HG03159 (cell line): ENCODE results near the gene CDH15.

Source experiments
- ATAC-seq: cut with Tn5 transposase; IDR thresholded peaks from one replicate; pipeline ENCODE4 v1.9.1; 2021; ENCODE audit warnings: mild to moderate bottlenecking, moderate library complexity; ENCODE audit not compliant: unreplicated experiment

The CDH15 gene, protein sequence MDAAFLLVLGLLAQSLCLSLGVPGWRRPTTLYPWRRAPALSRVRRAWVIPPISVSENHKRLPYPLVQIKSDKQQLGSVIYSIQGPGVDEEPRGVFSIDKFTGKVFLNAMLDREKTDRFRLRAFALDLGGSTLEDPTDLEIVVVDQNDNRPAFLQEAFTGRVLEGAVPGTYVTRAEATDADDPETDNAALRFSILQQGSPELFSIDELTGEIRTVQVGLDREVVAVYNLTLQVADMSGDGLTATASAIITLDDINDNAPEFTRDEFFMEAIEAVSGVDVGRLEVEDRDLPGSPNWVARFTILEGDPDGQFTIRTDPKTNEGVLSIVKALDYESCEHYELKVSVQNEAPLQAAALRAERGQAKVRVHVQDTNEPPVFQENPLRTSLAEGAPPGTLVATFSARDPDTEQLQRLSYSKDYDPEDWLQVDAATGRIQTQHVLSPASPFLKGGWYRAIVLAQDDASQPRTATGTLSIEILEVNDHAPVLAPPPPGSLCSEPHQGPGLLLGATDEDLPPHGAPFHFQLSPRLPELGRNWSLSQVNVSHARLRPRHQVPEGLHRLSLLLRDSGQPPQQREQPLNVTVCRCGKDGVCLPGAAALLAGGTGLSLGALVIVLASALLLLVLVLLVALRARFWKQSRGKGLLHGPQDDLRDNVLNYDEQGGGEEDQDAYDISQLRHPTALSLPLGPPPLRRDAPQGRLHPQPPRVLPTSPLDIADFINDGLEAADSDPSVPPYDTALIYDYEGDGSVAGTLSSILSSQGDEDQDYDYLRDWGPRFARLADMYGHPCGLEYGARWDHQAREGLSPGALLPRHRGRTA

DNA sequence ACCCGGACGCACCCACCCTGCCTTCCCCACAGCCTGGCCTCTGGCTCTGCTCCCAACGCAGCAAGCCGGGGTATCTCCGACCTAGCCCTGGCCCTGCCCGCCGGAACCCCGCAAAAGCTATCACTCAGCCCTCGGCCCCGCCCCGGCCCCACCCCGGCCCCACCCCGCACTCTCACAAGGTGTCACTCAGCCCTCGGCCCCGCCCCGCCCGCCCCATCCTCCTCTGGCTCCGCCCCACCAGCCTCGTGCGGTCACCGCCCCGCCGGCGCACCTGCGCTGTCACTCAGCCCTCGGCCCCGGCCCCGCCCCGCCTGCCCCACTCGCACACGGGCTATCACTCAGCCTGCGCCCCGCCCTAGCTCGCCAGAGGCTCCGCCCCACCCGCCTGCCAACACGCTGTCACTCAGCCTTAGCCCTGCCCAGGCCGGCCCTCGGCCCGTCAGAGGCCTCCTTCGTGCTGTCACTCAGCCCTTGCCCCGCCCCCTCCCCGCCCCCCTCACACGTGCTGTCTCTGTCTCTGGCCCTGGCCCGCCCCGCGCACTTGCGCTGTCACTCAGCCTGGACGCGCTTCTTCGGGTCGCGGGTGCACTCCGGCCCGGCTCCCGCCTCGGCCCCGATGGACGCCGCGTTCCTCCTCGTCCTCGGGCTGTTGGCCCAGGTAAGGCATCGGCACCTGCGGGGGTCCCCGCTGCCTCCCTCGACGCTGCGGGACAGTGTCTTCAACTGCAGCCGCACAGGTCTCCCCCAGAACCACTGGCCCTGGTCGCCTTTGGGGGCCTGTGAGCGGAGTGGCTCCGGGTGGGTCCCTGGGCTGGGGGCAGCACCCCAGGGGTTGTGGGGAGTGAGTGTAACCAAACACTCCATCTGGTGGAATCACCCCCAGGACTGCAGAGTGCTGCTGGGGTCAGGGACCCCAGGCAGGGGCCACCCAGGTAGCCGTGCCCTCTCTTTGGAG, at the start of gene CDH15:
TSS of gene CDH15 (plus strand) at position 533 of the 955 bp plus-strand sequence. CDS start at position 617, 84 bp downstream.
- peak; percentile 69 for ATAC-seq

DNA sequence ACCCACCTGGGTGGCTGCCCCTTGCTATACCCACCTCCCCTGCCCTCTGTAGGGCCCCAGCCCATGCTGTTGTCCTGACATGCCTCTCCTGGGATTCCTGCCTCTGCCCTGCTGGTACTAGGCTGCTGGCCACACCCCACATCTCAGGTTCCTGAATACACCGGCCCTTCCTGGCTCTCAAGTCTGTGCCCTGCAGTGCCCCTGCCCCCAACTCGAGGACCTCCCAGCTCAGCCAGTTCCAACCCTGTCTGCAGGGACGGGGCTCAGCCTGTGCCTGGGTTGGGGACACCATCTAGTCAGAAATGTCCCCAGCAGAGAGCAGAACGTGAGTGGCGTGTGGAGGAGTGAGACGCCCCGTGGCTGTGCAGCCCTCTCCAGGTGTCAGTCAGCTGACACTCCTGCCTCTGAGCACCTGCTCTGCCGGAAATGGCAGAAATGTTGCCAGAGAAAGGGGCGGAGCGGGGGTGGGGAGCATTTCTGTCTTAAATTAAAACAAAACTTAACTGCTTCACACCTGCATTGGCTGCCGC, 49.2 kb upstream of the CDH15 start:
- no peak for ATAC-seq

DNA sequence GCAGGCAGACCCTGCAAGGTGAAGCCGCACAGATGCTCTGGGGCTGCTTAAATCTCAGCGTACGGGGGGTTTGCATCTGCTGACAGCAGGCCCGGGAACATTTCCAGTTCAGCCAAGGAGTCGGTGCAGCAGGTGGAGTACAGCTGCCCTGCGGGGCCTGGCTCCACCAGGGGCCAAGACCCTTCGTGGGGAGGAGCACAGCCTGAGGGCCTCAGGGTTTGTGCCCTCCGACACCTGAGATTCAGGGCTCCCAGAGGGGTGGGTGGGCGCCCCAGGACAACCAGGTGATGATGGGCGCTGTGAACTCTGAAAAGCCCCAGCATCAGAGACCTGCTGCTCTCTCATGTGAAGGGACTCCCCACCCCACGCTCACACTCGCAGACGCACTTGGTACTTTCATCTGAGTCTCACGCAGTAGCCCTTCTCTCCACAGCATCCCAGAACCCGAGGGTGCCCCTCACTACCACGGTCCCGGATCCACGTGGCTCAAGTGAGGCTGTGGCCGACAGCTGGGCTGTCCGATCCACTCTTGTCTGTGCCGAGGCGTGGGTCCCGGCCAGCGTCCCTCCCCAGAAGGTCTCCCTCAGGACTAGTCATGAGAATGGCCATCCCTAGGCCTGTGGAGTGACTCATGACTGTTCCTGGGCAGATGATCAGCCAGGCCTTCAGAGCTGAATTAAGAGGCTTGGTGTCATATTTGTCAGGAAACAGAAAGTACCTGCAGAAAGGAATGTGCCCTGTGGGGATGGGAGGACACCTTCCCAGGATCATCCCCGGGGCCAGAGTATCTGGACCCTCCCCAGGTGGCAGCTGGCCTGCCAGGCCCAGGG, 48.3 kb upstream of the CDH15 start:
- no peak for ATAC-seq

DNA sequence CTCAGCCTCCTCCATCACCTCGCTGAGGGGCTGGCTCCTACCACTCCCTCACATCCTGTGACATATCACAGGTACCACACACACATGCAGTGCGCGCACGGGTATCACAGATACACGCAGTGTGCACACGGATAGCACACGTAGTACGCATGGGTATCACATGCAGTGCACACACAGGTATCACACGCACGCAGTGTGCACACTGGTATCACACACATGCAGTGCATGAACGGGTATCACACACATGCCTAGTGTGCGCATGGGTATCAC, 47.8 kb upstream of the CDH15 start:
- no peak for ATAC-seq

DNA sequence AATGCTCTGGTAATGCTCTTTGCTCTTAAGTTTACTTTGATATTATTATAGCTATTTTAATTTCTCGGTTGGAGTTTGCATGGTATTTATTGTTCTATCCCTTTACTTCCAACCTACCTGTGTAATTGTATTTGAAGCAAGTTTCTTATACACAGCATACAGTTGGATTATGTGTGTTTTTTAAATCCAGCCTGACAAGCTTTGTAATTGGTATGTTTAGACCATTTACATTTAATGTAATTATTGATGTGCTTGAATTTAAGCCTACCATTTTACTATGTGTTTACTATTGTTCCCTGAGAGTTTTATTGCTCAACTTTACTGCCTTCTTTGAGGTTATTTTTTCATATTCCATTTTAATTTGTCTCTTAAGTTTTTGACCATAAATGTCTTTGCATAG, 42.2 kb upstream of the CDH15 start:
- no peak for ATAC-seq

DNA sequence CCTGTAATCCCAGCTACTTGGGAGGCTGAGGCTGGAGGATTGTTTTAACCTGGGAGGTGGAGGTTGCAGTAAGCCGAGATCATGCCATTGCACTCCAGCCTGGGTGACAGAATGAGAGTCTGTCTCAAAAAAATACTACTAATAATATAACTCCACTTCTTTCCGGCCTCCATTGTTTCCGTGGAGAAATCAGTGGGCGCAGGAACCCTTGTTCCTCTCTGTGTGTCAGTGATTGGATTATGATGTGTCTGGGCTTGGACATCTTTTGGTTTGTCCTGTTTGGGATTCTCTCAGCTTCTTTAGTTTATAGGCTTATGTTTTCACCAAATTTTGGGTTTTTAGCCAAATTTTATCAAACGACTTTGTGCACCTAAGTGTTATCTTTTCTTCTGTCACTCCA, 41.1 kb upstream of the CDH15 start:
- no peak for ATAC-seq

DNA sequence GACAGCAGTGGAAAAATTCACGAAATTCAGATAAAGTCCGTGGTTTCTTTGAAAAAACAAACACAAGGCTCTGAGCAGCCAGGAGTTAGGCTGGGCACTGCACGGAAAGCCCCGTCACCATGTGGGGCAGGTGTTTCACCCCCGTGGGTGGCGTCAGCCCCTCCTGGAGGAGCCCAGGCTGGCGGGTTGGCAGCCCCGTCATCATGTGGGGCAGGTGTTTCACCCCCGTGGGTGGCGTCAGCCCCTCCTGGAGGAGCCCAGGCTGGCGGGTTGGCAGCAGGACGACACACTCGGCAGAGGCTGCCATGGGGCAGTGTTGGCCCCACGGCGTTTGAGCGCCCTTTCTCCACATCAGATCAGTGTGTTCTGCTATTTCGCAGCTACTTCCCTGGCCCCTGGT, 39.8 kb upstream of the CDH15 start:
- no peak for ATAC-seq

DNA sequence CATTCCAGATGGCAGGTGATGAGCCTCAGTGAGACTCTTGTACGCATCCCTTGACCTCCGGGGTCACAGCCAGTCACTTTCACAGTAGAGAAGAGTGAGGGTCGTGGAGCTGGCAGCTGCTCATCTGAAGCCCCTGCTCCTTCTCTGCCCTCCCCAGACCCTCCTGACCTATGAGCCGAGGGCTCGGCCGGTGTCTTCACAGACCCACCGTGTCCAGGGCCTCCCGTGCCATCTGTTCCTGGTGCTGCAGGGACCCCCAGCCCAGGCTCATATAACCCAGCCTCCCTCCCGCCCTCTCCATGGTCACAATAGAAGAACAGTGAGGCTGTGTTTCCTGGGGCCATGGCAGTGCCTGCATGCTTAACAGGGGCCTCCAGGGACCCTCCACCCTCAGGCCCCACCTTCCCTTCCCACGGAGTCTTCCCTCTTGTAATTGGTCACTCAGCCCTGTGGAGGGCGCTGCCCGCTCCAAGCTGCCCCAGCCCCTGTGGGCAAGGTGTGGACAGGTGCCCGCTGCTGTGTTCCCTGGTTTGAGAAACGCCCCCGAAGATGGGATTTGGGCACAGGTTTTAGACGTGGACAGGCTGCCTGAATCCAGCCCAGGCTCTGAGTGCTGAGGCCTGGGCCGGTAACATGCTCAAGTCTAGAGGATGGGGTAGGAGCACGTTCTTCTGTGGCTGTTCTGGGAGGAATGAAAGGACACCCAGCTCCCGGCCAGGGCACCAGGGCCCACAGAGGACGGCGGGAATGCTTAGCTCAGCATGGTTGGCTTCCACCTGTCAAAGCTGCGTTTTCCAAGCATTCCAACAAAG, 39.1 kb upstream of the CDH15 start:
- no peak for ATAC-seq

DNA sequence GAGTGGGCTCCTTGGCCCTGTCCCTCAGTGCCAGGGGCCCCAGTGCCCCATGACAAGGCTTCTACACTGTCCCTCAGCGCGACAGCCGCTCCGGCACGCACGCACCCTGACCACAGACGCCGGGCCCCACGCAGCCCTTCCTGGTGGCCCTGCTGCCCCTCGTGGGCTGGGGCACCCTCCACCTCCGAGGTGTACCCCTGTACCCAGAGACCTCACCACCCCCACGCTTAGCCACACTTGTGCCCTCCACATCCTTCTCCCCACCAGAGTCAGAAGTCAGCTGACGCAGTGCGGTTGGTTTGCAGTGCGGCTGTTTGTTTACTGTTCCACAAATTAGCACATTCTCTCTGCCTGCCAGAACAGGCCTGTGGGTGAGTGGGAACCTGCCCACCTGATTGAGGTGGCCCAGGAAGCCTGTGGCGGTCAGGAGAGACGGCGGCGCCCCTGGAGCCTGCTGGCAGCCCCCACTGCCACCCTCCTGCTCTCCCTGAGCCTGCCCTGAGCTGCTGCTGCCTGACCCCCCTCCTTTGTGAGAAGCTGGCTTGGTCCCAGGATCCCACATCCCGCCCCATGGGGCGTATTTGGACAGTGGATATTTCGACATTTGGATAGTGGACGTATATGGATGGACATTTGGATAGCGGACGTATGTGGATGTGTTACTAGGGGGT, 38.0 kb upstream of the CDH15 start:
- ATAC-seq: no peak

DNA sequence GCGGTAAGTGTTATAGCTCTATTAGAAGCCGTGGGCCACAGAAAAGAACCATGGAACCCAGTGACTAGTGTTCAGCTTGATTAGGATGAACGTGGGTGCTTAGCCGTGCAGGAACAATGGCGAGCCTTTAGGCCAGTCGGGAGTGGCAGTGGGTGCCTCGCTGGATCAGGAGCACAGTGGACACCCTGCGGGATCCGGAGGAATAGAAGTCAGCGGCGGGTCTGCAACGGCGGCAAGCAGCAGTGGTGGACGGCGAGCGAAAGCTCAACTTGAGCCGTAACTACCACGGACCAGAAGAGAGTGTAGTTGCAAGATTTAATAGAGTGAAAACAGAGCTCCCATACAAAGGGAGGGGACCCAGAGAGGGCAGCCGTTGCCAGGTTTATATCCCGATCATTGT, 37.3 kb upstream of the CDH15 start:
- no peak for ATAC-seq

DNA sequence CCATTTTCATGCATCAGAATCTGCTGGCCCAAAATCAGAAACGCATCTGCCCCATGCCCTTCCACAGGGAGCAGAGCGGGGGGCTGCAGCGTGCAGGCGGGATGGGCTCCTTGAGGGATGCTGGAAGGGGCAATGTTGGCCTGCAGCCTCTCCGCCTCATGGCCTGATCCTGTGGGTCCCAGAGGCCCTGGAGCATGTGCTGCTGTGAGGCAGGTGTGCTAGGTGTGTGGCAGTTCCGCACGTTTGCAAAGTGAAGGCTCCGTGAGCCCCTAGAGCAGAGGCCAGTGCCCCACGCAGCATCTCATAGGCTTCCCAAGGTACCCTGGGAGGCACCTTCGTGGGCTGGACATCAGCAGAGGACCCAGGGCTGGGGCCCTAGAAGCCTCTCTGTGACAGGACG, 36.4 kb upstream of the CDH15 start:
- no peak for ATAC-seq

DNA sequence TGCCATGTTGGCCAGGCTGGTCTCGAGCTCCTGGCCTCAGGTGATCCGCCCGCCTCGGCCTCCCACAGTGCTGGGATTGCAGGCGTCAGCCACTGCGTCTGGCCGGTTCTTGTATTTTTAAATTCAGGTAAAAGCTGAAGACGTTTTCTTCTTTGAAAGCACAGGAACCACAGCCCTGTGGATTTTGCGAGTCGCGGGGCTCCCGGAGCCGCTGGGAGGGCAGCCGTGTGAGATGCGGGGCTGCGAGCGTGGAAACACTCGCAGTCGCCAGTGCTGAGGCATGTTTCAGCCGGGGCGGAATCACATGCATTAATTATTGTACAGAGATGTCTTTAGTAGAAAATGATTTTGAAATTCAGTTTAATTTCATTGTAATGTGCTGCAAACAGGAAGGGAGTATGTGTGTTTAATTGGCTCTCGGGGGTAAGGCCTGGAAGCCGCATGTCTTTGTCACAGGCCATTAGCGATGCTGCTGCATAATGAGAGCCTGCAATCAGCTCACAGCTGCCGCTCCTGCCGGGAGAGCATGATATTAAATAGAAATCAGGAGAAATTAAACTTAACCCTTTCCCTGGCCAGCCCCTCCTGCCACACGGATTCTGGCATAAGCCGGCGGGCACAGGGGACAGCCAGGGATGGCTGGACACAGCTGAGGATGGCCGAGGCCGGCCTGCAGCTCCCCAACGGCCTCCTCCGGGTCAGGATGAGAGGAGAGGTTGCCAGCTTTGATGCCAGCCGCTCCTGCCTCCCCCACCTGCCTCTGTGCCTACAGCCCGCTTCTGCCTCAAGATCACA, 35.4 kb upstream of the CDH15 start:
- ATAC-seq: no peak

DNA sequence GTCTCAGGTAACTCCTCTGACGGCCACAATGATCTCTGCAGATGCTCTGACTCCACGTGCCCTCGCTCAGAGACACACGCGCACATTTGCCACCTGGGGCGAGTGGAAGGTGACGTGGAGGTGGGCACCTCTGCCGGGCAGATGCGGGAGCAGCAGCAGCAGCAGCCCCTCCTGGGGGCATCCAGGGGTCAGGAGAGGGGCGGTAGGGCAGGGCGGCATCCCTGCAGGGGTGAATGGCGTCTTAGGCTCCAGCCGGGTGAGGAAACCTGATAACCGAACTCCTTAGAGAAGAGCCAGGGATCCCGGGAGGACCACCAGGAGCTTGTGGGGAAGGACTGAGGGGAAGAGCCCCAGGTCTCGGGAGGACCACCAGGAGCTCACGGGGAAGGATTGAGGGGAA, 34.6 kb upstream of the CDH15 start:
- ATAC-seq: no peak

DNA sequence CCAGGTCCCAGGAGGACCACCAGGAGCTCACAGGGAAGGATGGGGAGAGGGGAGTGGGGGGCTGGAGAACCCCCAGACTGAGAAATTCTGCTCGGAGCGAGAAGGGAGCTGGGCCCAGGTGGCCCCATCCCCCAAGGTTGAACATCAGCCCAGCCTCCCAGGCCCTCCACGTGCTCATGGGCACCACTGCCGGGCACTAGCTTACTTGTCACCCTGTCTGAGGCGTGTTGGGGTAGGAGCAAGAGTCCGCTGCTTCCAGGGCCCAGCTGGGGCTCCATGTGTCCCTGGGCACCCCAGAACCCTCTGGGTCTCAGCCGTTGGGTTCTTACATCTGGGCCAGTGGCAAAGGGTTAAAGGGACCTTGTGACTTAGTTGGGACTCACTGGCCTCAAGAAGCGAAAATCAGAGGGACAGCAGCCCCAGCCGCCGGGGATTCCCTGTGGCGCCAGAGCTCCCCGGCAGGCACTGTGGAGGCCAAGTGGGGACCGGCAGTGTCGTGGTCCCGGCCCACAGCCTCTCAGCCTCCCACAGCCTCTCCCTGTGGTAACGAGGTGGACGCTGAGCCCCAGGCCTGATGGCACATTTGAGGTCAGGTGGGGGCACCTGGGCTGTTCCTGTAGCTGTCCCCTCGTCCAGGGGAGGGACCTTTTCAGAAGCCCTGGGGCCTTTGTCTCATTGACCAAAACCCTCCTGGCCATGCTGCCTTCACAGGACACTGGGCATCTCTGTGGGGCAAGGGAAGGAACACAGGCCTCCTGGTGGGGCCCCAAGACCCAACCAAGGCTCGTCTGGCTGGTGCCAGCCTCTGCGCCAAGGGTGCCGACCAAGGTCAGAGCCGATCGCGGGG, 33.7 kb upstream of the CDH15 start:
- ATAC-seq: no peak

DNA sequence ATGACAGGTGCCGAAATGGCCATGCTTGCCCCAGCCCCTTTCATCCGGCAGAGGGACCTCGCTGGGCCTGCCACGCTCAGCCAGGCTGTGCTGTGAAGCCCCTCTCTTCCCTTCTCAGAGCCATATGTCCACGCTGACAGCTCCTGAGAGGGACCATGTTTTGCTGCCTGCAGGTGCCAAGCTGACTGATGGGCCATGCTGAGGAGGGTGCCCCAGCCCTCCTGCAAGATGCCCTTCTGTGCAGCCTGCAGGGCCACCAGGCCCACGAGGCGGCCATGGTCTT, 33.1 kb upstream of the CDH15 start:
- no peak for ATAC-seq

DNA sequence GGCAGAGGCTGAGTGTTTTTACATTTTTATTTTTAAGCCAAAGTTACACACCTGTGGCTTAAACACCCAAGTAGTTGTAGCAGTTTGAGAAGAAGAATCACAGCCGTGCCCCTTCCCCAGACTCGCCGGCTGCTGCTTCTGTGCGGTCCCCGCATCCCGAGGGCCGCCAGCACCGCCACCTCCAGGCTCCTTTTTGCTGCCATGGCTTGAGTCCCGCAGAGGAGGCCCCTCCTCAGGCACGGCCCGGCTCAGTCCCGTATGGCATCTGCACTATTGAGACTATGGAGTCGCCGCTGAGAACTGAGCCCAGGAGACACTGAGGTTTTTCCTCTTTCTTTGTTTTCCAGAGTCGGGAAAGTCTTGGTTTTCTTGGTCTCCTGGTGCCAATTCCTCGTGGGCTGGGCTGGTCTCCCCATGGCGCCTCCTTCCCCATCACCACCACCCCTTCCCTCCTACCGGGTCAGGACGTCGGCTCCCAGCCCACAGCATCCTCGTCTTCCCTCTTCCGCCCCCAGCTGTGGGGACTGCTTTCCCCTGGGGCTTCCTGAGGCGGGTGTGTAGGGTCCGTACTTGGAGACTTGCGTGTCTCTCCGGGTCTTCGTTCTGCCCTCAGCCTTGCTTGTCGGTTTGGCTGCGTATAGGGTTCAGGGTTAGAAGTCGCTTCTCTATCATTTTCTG, 32.6 kb upstream of the CDH15 start:
- no peak for ATAC-seq

DNA sequence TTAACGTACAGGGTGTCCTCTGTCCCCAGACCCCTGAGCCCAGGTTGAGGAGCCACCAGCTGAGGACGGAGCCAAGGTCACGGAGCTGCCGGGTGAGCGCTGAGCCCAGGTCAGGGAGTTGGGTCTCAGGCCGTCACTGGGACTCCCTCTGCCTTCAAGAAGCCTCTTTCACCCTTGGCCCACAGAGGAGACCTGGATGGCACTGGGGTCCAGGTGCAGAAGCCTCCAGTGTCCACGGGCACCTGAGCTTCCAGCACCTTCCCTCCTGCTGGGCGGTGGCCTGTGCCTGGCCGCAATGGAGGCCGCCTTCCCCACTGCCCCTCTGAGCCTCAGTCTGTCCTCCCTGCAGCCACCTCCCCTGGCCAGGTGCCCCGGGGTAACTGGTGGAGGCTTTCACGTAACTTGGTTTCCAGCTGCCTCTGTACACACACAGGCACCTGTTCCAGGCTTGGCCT, 31.6 kb upstream of the CDH15 start:
- no peak for ATAC-seq
